Measurements from ENCODE around the gene DCTPP1. TPM values are rescaled to one million over a fixed set of nuclear protein-coding genes. Genes with fewer than 3 reads are reported as not detected.
A peak's percentile ranks its signal among the peaks of the same experiment; 100 is the strongest.

DCTPP1 gene
- total and polyA plus RNA-seq, 2 of the 4 experiments (the other 2 are of a cell fraction): 24.9 to 45.5 TPM

DNA sequence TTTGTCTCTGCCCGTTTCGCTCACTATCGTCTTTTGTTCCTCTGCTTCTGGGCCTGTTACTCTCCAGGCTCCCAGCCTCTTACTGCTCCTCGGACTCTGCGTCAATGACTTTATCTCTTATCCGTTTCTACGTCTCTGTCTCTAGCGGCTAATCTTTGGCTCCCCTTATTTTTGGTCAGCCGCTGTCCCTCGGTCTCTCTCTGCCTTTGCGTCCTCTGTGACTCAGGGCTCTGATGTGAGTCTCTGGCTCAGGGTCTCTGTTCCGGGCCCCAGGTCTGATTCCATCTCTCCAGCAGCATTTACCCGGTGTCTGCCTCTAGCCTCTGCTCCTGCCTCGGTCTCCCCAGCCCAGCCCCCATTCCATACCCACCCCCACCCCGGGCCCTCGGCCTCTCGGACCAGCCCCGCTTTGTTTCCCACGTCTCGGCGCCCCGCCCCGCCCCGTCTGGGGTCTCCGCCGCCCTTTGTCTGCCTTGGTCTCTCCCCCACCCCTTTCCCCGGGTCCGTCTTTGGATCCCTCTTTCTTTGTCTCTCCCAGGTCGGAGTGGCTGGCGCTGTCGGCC is 35.2 kb downstream of the DCTPP1 start:
- Histone ChIP-seq H3K9me3 (ENCODE audit: control insufficient read depth, insufficient read depth, low read length) (no peaks in the 10 kb centered on the region), H4K8ac (ENCODE audit: low read depth in 2 of 2, low read length in 2 of 2) (peak overlapping the region; percentile 77 to 92), H2BK15ac (ENCODE audit: low read depth, low read length) (0 out of 3 replicates have a peak overlapping the region, but pooled peaks have one; percentile 2), H4K20me1 (ENCODE audit: insufficient read depth, low read length) (no peaks in the 10 kb centered on the region), H2BK20ac (ENCODE audit: low read depth, low read length) (no peak overlapping the region), H2AK5ac (ENCODE audit: low read depth, low read length) (peak overlapping the region; percentile 61), H2BK120ac (ENCODE audit: low read depth, low read length) (peak overlapping the region; percentile 9; the same call in 1 of the 2 replicates), H3K23ac (ENCODE audit: low read depth, low read length) (peak overlapping the region; percentile 94), H3K18ac (ENCODE audit: low read depth, low read length) (peak overlapping the region; percentile 55), H2AK9ac (replicated peaks; ENCODE audit: low read depth, low read length, poor library complexity) (peak overlapping the region; percentile 94), H3K4ac (ENCODE audit: low read depth, low read length) (peak overlapping the region; percentile 87), H3K79me1 (ENCODE audit: low read depth in 1 of 2, low read length in 2 of 2) (peaks cover 0 to 50% of the 10 kb centered on the region in 2 experiments), H3K9ac (ENCODE audit: low read depth, low read length) (peak overlapping the region; percentile 93), H3K27ac (ENCODE audit: insufficient read depth, low read length) (peak overlapping the region; percentile 82), H3K4me1 (ENCODE audit: control insufficient read depth, insufficient read depth, low read length) (peaks cover 7% of the 10 kb centered on the region), H3K27me3 (ENCODE audit: control insufficient read depth, insufficient read depth, low read length) (no peaks in the 10 kb centered on the region), H4K91ac (ENCODE audit: insufficient read depth, low read depth, low read length) (peak overlapping the region; percentile 79), H3K4me3 (ENCODE audit: insufficient read depth, low read depth, low read length) (peak overlapping the region; percentile 95), H2AFZ (replicated peaks; ENCODE audit: low read length, poor library complexity) (peak overlapping the region; percentile 98), H3K4me2 (ENCODE audit: low read depth, low read length) (peak overlapping the region; percentile 96), H3K9me1 (ENCODE audit: insufficient read depth, low read length) (no peaks in the 10 kb centered on the region), H4K5ac (ENCODE audit: low read depth, low read length) (peak overlapping the region; percentile 86), H3K56ac (ENCODE audit: extremely low read depth, insufficient read depth, low read length) (peak overlapping the region; percentile 94), H3K14ac (replicated peaks; ENCODE audit: low read depth, low read length) (peak overlapping the region; percentile 90), H2BK5ac (ENCODE audit: low read depth, low read length, poor library complexity, severe bottlenecking) (peak overlapping the region; percentile 81), H3K36me3 (ENCODE audit: control insufficient read depth, insufficient read depth, low read length) (peaks cover 12% of the 10 kb centered on the region; the same call in 1 of the 2 replicates)
- TF ChIP-seq RCOR1 (IDR thresholded peaks at IDR 0.05; ENCODE audit: insufficient replicate concordance, low read length) (no peak), POLR2A (IDR thresholded peaks at IDR 0.05; ENCODE audit: low read depth, low read length) (peak; percentile 58), RAD21 (IDR thresholded peaks at IDR 0.05; ENCODE audit: low read length) (no peak; the same call in 1 of the 2 replicates)
- 1% methylated on average over 19 of the region's 31 CpGs; no CpG with 5 or more reads in 1 of the 2 experiments for WGBS, 2 experiments (ENCODE audit: extremely low coverage in 2 of 2, insufficient read length in 1 of 2)
- ChIA-PET POLR2A (ENCODE audit: unreplicated experiment) (interaction anchor here (0.5 to 1.3 kb wide), 3 partner anchors 12 to 264 kb away, joined by 3 to 7 read pairs (median 3); partner anchors contain the start of gene ZNF771), CTCF (interaction anchor here (1.0 to 1.5 kb wide), 2 partner anchors 15 to 26 kb away, joined by 3 to 6 read pairs; no protein-coding TSS in a partner anchor)
- in situ Hi-C loops (cut with MboI; ENCODE audit: low sequenced_read_pairs) (no loop called here), intact Hi-C loops (cut with micrococcal nuclease) (loop anchor here (2.0 kb wide), 2 partner anchors 14 to 16 kb away; no protein-coding TSS in a partner anchor), dilution Hi-C loops (cut with HindIII; ENCODE audit: low sequenced_read_pairs, unreplicated experiment) (no loop called here)
- peak; percentile 50 for DNase-seq
- BruUV-seq (replicated peaks): no TSS peak
- peak; percentile 36 for ATAC-seq (ENCODE audit: low read depth)
